ENCODE data around the gene BDKRB1.

BDKRB1 gene

GRCh38 chr14:96255501-96256366, at the start of gene BDKRB1:
Gene BDKRB1 (plus strand): TSS chr14:96256210. CDS start chr14:96263683, 7,473 bp downstream.
- DNase-seq: no peak

GRCh38 chr14:96206461-96206860, 49.5 kb upstream of the BDKRB1 start:
- DNase-seq: no peak

DNA sequence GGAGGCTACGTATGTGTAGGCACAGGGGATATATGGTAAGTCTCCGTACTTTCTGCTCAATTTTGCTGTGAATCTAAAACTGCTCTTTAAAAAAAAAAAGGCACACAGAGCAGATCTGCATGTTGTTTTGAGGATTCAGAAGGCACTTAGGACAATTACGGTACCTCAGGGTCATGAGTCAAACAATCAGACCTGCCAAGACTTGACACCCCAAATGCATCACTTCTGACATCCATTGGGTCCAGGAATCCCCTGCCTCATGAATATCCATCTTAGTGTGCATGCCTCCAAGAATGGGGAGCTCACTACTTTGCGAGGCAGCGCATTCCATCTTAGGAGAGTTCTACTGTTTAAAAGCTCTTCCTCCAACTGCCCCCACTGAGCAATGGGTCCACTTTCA, 48.3 kb upstream of the BDKRB1 start:
- DNase-seq: no peak

- no peak for DNase-seq
Measured at GRCh38 chr14:96208739-96209138, 47.3 kb upstream of the BDKRB1 start.

- no peak for DNase-seq
Measured at GRCh38 chr14:96212140-96212539, 43.9 kb upstream of the BDKRB1 start.

DNA sequence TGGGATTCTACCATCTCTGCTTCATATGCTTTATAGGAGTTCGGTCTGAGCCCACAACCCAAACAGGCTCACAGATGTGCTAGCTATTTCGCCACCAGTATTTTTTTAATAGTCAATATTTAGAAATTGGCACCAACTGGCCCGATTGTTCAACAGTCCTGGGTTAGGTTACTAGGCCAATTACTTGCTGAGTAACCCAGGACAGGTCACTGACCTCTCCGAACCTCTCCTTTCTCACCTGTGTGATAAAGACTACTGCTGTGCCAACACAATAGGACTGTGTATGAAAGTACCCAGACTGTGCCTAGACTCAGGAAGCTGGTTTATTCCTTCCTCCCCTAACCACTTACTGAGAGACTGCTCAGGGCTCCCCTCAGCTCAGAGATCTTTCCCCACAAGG, 43.1 kb upstream of the BDKRB1 start:
- DNase-seq: no peak

DNA sequence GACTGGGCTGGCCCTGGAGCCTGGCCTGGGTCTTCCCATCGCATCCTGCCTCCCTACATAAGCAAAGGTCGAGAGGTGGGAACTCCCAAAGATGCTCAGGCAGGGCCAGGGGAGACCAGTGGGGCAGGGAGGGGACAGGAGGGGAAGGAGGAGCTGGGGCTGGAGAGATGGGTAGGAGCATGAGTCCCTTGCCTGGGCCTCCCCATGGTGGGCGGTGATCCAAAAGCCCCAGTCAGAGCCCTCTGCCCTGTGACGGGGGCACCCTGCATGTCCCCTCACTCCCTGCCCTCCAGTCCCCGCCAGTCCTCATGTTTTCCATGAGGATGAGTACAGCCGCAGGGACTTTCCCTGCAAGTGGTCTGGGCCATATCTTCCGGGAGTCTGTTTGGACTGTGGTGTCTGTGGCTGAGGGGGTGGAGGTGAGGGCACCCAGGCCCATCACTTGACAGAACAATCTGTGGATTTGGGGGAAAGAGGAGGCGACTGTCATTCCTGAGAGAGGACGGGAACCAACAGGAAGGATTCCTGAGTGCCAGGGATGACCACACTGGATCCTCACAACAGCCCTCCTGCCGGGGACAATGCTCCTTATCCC, 42.0 kb upstream of the BDKRB1 start:
- DNase-seq: no peak

DNA sequence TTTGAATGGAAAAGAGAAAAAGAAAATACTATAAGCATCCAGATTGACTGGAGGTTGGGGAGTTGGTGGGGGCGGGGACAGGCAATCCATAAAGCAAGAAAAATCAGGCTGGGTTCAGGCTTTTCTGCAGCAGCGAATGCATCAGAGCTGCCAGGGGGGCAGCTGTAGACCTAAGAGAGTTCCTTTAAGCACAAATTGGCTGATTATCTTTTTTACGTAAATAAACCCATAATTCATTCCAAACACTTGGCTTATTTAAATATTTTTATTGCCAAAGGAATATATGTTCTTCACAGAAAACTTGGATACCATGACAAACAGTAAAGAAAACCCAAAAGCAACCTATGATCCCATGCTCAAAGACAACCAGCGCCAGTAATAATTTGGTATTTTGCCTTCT, 41.2 kb upstream of the BDKRB1 start:
- DNase-seq: no peak

DNA sequence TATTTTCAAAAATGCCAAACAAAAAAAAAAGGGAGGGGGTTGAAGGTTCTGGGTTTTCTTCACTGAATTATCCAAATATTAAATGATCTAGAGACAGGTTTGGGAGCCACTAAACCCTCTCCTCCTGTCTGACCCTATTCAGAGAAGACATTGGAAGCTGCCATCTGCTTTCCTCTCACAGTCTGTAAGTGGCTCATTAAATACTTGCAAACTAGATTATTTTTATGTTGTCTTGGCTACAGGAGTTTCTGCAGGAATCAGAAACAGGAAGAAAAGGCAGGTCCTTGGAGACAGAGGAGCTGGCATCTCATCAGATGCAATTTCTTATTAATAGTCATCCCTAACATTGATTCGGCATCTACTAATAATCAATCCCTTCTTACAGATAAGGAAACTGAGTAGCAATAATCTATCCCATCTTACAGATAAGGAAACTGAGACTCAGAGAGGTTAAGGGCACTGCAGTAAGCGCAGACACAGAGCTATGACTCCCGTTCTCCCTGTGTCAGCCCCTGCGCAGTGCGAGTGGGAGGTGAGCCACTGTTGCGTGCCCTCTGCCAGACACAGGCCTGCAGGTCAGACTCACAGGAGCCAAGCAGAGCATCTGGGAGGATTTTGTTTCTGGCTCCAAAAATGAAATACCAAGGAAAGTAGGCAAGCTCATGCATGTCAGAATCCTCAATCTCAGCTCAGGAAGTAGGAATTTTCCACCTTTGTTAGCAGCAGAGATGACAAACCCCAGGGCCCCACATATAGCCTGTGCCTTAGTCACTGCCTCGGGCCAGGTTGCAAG, 40.4 kb upstream of the BDKRB1 start:
- DNase-seq: no peak

GRCh38 chr14:96216627-96217026, 39.4 kb upstream of the BDKRB1 start:
- DNase-seq: no peak

DNA sequence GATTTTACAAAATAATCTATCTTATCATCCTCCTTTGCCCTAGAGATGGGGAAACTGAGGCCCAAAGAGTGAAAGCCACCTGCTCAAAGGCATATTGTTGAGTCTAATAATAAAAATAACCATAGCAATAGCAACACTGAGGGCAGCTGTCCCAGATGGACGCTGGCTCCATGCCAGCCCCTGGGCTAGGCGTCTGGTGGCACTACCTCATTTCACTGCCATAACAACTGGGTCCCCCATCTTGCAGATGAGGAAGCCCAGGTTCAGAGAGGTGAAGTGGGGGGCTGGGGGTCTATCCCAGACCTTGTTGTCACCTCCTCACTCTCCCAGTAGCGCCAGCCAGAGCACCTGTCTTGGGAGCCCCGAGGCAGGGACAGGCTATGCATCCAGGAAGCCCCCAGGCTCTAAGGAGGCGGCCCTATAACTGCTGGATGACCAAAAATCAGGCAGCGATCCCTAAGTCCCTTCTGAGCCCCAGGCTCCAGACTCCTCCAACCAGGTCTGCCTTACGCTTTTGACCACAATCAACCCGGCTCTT, 38.6 kb upstream of the BDKRB1 start:
- no peak for DNase-seq

- DNase-seq: no peak
Measured at GRCh38 chr14:96221109-96221650, 34.8 kb upstream of the BDKRB1 start.

DNA sequence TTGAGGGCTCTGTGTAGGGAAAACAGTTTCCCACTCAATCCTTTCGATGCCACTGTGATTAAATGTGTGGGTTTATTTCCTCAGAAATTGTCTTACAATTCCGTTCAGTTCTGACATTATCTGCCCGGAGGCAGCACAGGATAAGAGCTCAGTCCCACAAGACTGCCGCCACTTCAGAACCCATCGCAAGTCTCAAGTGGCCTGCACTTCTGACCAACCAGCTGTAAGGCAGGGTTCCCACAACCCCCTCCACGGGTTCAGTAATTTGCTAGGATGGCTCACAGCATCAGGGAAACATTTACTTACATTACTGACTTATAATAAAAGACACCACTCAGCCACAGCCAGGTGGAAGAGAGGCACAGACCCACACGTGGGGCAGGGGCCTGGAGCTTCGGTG, 34.2 kb upstream of the BDKRB1 start:
- no peak for DNase-seq

DNA sequence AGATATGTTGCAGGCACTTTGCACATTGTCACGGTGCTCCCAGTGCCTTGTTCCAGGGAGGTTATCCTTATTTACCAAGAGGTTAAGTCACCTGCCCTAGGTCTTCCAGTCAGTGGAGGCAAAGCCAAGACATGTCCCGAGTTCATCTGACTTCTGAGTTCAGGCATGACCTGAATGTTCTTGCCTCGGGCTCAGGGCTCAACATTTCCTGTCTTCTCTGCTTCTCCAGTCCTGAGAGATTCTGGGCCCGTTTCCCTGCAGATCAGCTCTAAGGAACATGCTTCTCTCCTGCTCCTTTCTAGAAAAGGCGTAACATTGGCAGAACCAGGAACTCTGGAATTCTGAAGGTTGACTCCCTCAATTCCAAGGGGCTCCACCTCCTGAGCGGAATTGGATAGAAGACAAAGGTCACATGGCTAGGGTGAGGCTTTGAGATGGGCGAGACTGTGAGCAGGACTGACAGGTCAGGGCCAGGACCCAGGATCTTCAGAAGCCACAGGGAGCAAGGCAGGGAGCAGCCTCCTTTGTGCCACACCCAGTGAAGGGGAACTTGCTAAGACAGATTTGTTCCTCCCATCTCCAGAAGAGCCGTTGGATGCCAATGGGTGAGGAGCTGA, 31.4 kb upstream of the BDKRB1 start:
- no peak for DNase-seq

- DNase-seq: no peak
Measured at GRCh38 chr14:96225213-96225612, 30.8 kb upstream of the BDKRB1 start.

- DNase-seq: no peak
Measured at GRCh38 chr14:96225745-96226151, 30.3 kb upstream of the BDKRB1 start.

DNA sequence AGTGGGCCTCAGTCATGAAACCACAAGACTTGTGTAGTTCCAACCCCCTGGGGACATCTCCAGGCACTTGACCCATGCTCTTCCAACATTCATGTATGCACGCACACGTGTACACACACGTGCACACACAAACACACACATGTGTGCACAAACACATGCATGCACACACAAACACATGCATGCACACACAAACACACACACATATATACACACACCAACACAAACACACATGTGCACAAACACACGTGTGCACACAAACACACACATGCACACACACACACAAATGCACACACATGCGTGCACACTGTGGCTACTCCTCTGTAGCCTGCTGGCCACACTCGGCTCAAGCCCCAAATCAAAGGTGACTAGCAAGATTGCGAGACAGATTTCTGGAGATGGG, 28.6 kb upstream of the BDKRB1 start:
- DNase-seq: no peak

GRCh38 chr14:96229315-96229714, 26.7 kb upstream of the BDKRB1 start:
- no peak for DNase-seq

- no peak for DNase-seq
Measured at GRCh38 chr14:96231056-96231455, 25.0 kb upstream of the BDKRB1 start.

DNA sequence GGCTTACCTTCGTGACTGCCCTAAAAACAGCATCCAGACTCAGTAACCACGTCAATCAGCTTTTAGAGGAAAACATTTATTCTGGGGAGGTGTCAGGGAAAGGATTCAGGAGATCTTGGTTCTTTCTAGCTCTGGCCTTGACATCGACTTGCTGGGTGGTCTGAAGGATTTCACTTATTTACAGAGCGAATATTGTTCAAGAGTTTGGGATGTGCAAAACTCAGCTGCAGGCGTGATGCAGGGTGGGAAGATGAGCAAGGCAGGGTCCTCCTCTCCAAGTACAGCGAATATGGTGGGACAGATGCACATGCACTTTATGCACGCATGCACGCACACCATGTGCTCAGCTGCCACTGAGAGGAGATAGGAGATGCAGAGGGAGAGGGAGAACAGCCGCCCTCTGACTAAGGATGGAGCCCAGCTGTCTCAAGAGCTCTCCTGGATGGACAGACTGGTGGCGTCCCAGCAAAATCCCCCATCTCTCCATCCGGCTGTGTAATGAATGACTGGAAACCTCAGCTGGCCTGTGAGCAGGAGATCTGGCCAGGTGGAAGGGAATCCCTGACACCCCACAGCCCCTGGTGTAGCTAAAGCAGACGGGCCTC, 24.4 kb upstream of the BDKRB1 start:
- DNase-seq: no peak

- DNase-seq: no peak
Measured at GRCh38 chr14:96232506-96232905, 23.5 kb upstream of the BDKRB1 start.

DNA sequence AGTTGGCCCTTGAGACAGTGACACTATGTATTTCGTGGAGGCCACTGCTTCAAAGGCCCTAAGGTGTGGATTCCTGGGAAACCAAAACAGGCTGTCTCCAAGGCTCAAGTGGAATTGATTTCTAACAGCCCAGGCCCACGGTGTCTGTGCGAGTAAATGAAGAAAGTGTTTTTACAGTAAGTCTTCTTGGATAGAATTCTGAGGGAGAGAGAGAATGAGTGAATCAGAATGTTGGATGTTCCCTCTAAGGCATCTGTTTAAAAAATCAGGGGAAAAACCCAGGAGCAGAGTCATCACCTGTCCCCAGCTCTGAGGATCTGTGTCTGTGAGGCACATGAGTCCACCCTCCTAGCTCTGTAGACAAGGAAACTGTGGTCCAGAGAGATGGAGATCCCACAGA, 22.3 kb upstream of the BDKRB1 start:
- DNase-seq: no peak
